ENCODE measurements around the gene LYPD3. TPM values are rescaled to one million over a fixed set of nuclear protein-coding genes. Genes with fewer than 3 reads are reported as not detected.
A peak's percentile ranks its signal among the peaks of the same experiment; 100 is the strongest.

LYPD3 gene
- total and polyA plus RNA-seq, 10 of the 15 experiments (the other 5 are each of a cell fraction or from before 2014, with no cell fraction given) = 0.03 to 0.28 (median 0.12) TPM; not detected in 6

- intact Hi-C loops (cut with micrococcal nuclease; ENCODE audit: unreplicated experiment) (no loop called here), in situ Hi-C loops (cut with MboI) (no loop called here)
- FAIRE-seq (no peak), ATAC-seq (no peak), DNase-seq (ENCODE audit: low read depth, low spot score) (no peak)
- Histone ChIP-seq H3K27ac (ENCODE audit: control insufficient read depth, insufficient read depth) (no peak overlapping the region), H2AFZ (ENCODE audit: control insufficient read depth, low read depth, low read length) (no peak overlapping the region), H4K20me1 (ENCODE audit: control insufficient read depth, insufficient read depth) (no peaks in the 10 kb centered on the region), H3K9me3 (replicated peaks; ENCODE audit: control insufficient read depth, insufficient read depth, low read length) (no peaks in the 10 kb centered on the region), H3K4me3 (no peak overlapping the region), H3K36me3 (ENCODE audit: control insufficient read depth in 2 of 2, insufficient read depth in 2 of 2, low read length in 1 of 2) (no peaks in the 10 kb centered on the region), H3K27me3 (replicated peaks in 1 of 2; ENCODE audit: control insufficient read depth in 2 of 2, insufficient read depth in 2 of 2, low read length in 1 of 2) (no peaks in the 10 kb centered on the region), H3K79me2 (ENCODE audit: control insufficient read depth, insufficient read depth, low read length) (no peaks in the 10 kb centered on the region), H3K9ac (ENCODE audit: control insufficient read depth, insufficient read depth, low read length) (no peak overlapping the region), H3K4me2 (ENCODE audit: control insufficient read depth, insufficient read depth) (no peak overlapping the region), H3K4me1 (ENCODE audit: control insufficient read depth, insufficient read depth, low read length) (peaks cover 3% of the 10 kb centered on the region; the same call in 1 of the 2 replicates)
- RAD21 ChIA-PET (ENCODE audit: unreplicated experiment) = no interaction called here
- CTCF ChIA-PET = no interaction called here
- WGBS (ENCODE audit: insufficient coverage, insufficient replicate concordance, low lambda C conversion rate, missing lambda C conversion rate) = 63% methylated on average over 5 of the region's 5 CpGs
- no TSS peak for BruUV-seq (replicated peaks)
- SMC1A ChIA-PET (ENCODE audit: uncharacterized antibody, unreplicated experiment) = no interaction called here
- POLR2A ChIA-PET = interaction anchor here (0.6 kb wide), 1 partner anchor 61 kb away, joined by 3 read pairs; no protein-coding TSS in a partner anchor
- TF ChIP-seq PKNOX1 (IDR thresholded peaks at IDR 0.05) (peak; percentile 53), HCFC1 (IDR thresholded peaks at IDR 0.05; ENCODE audit: low read length) (no peak), HDAC2 (IDR thresholded peaks at IDR 0.05) (no peak)
Observed at GRCh38 chr19:43471091-43471490, 5.7 kb upstream of the LYPD3 start.

GRCh38 chr19:43470288-43470687 is 4.9 kb upstream of the LYPD3 start:
- H3K36me3 ChIP-seq (ENCODE audit: control insufficient read depth in 2 of 2, insufficient read depth in 2 of 2, low read length in 1 of 2) = no peaks in the 10 kb centered on the region
- no peak for FAIRE-seq
- H3K27me3 ChIP-seq (replicated peaks in 1 of 2; ENCODE audit: control insufficient read depth in 2 of 2, insufficient read depth in 2 of 2, low read length in 1 of 2) = no peaks in the 10 kb centered on the region
- ChIA-PET CTCF (no interaction called here), SMC1A (ENCODE audit: uncharacterized antibody, unreplicated experiment) (no interaction called here), RAD21 (ENCODE audit: unreplicated experiment) (no interaction called here), POLR2A (interaction anchor here (0.6 kb wide), 1 partner anchor 62 kb away, joined by 3 read pairs; no protein-coding TSS in a partner anchor)
- no peak overlapping the region for H3K4me3 ChIP-seq
- ATAC-seq = no peak
- H3K4me1 ChIP-seq (ENCODE audit: control insufficient read depth, insufficient read depth, low read length) = no peaks in the 10 kb centered on the region
- no peak overlapping the region for H3K27ac ChIP-seq (ENCODE audit: control insufficient read depth, insufficient read depth)
- intact Hi-C loops (cut with micrococcal nuclease; ENCODE audit: unreplicated experiment) = no loop called here
- H3K79me2 ChIP-seq (ENCODE audit: control insufficient read depth, insufficient read depth, low read length) = no peaks in the 10 kb centered on the region
- H3K9me3 ChIP-seq (replicated peaks; ENCODE audit: control insufficient read depth, insufficient read depth, low read length) = no peaks in the 10 kb centered on the region
- TF ChIP-seq ATF2 (IDR thresholded peaks at IDR 0.05; ENCODE audit: low read length) = no peak
- no peak overlapping the region for H2AFZ ChIP-seq (ENCODE audit: control insufficient read depth, low read depth, low read length)
- in situ Hi-C loops (cut with MboI) = no loop called here
- no peaks in the 10 kb centered on the region for H4K20me1 ChIP-seq (ENCODE audit: control insufficient read depth, insufficient read depth)
- H3K4me2 ChIP-seq (ENCODE audit: control insufficient read depth, insufficient read depth) = no peak overlapping the region
- DNase-seq (ENCODE audit: low read depth, low spot score) = no peak
- WGBS (ENCODE audit: insufficient coverage, insufficient replicate concordance, low lambda C conversion rate, missing lambda C conversion rate) = 66% methylated on average over 9 of the region's 10 CpGs
- BruUV-seq (replicated peaks) = no TSS peak
- H3K9ac ChIP-seq (ENCODE audit: control insufficient read depth, insufficient read depth, low read length) = no peak overlapping the region

Measured in GM12878 (cell line).